Measurements from ENCODE around the gene ABCB4.

The ABCB4 gene

GRCh38 chr7:87499494-87499893, 24.0 kb upstream of the ABCB4 start:
- H3K4me3 ChIP-seq (ENCODE audit: low read depth, low read length), result no peak overlapping the region
- TF ChIP-seq CTCF (conservative IDR thresholded peaks at IDR 0.05; ENCODE audit: low read depth, low read length), result no peak
- DNase-seq (ENCODE audit: low read depth), result no peak

GRCh38 chr7:87498893-87499292, 23.4 kb upstream of the ABCB4 start:
- no peak for DNase-seq (ENCODE audit: low read depth)
- no peak for TF ChIP-seq CTCF (conservative IDR thresholded peaks at IDR 0.05; ENCODE audit: low read depth, low read length)
- H3K4me3 ChIP-seq (ENCODE audit: low read depth, low read length), result no peak overlapping the region

- DNase-seq (ENCODE audit: low read depth), result no peak
- H3K4me3 ChIP-seq (ENCODE audit: low read depth, low read length), result no peak overlapping the region
- no peak for TF ChIP-seq CTCF (conservative IDR thresholded peaks at IDR 0.05; ENCODE audit: low read depth, low read length)
Observed at GRCh38 chr7:87497482-87497881, 22.0 kb upstream of the ABCB4 start.

- no peak for TF ChIP-seq CTCF (conservative IDR thresholded peaks at IDR 0.05; ENCODE audit: low read depth, low read length)
Observed at GRCh38 chr7:87495366-87495765, 19.9 kb upstream of the ABCB4 start.

GRCh38 chr7:87494454-87494853, 19.0 kb upstream of the ABCB4 start:
- no peak for TF ChIP-seq CTCF (conservative IDR thresholded peaks at IDR 0.05; ENCODE audit: low read depth, low read length)
- no peak for DNase-seq (ENCODE audit: low read depth)

More at GRCh38 chr7:87495366-87495765, 19.9 kb upstream of the ABCB4 start:
- DNase-seq (ENCODE audit: low read depth), result no peak
- no peak overlapping the region for H3K4me3 ChIP-seq (ENCODE audit: low read depth, low read length)

GRCh38 chr7:87483131-87483530, 7.7 kb upstream of the ABCB4 start:
- no peak overlapping the region for H3K4me3 ChIP-seq (ENCODE audit: low read depth, low read length)
- TF ChIP-seq CTCF (conservative IDR thresholded peaks at IDR 0.05; ENCODE audit: low read depth, low read length), result no peak
- no peak for DNase-seq (ENCODE audit: low read depth)

More at GRCh38 chr7:87494454-87494853, 19.0 kb upstream of the ABCB4 start:
- H3K4me3 ChIP-seq (ENCODE audit: low read depth, low read length), result no peak overlapping the region

- DNase-seq (ENCODE audit: low read depth), result no peak
- H3K4me3 ChIP-seq (ENCODE audit: low read depth, low read length), result no peak overlapping the region
- TF ChIP-seq CTCF (conservative IDR thresholded peaks at IDR 0.05; ENCODE audit: low read depth, low read length), result no peak
Observed at GRCh38 chr7:87482115-87482514, 6.6 kb upstream of the ABCB4 start.
